GM12878 (cell line): ENCODE results near the gene BBLN. TPM values are rescaled to one million over a fixed set of nuclear protein-coding genes. Genes with fewer than 3 reads are reported as not detected.

Source experiments
- BACH1 ChIP-seq: fragments of 450-650 bp; IDR thresholded peaks from 2 replicates; pipeline ENCODE4 v1.6.1; 2017; ENCODE audit warnings: mild to moderate bottlenecking, borderline replicate concordance
- BMI1 ChIP-seq: fragments of 450-650 bp; IDR thresholded peaks from 2 replicates; pipeline ENCODE4 v1.6.1; 2016; ENCODE audit warnings: mild to moderate bottlenecking, moderate library complexity, borderline replicate concordance
- CBX5 ChIP-seq: sonication (generic); IDR thresholded peaks from 2 replicates; pipeline ENCODE4 v1.6.1; 2016; ENCODE audit warnings: low read depth, moderate library complexity, mild to moderate bottlenecking, inconsistent platforms
- CHD4 ChIP-seq: fragments of 200-600 bp; sonication (generic); IDR thresholded peaks from 2 replicates; pipeline ENCODE4 v1.6.1; 2016; ENCODE audit warnings: mild to moderate bottlenecking
- KLF5 ChIP-seq: fragments of 450-650 bp; IDR thresholded peaks from 2 replicates; pipeline ENCODE4 v1.6.1; 2014; ENCODE audit warnings: mild to moderate bottlenecking; ENCODE audit not compliant: partially characterized antibody
- MLLT1 ChIP-seq: fragments of 450-650 bp; IDR thresholded peaks from 2 replicates; pipeline ENCODE4 v1.6.1; 2016; ENCODE audit warnings: mild to moderate bottlenecking
- MTA3 ChIP-seq: IDR thresholded peaks from 2 replicates; pipeline ENCODE4 v1.6.1; 2012; ENCODE audit warnings: low read length, inconsistent platforms, borderline replicate concordance
- NR2C1 ChIP-seq: fragments of 450-650 bp; IDR thresholded peaks from 2 replicates; pipeline ENCODE4 v1.6.1; 2017; ENCODE audit warnings: antibody characterized with exemption, mild to moderate bottlenecking, moderate library complexity
- PBX3 ChIP-seq: IDR thresholded peaks from 2 replicates; pipeline ENCODE4 v1.6.1; 2011; ENCODE audit warnings: mild to moderate bottlenecking, low read depth, low read length, moderate library complexity; ENCODE audit not compliant: insufficient replicate concordance
- PML ChIP-seq: IDR thresholded peaks from 2 replicates; pipeline ENCODE4 v1.6.1; 2012; ENCODE audit warnings: low read length, inconsistent platforms
- RFX5 ChIP-seq: IDR thresholded peaks from 2 replicates; pipeline ENCODE4 v1.6.1; 2011; ENCODE audit warnings: low read depth, low read length, improper control_type of control experiment
- STAT3 ChIP-seq: IDR thresholded peaks from 2 replicates; pipeline ENCODE4 v1.6.1; 2011; ENCODE audit warnings: low read depth, low read length, improper control_type of control experiment
- ZBTB4 ChIP-seq: fragments of 450-650 bp; formaldehyde crosslinking; IDR thresholded peaks from 2 replicates; pipeline ENCODE4 v1.4.0; 2022; ENCODE audit warnings: mild to moderate bottlenecking, moderate library complexity
- polyA plus RNA-seq, 11 experiments: library from polyadenylated mRNA; depleted of rRNA in 4 of 11; unstranded in 6 of 11; stranded (reverse) in 5 of 11; fragments of >200 nt; fragmentation: Nextera tagmentation in 4 of 11; fragmentation: Illumina TruSeq in 1 of 11; extraction: Ambion mirVana in 4 of 11; extraction: Trizol in 1 of 11; gene quantifications; 1 replicate in 1 of 11; 2 replicates in 10 of 11; pipeline versions ENCODE4 v1.2.1 to v1.2.3, GENCODE V29; 2011 to 2016; ENCODE audit warnings: inconsistent platforms in 2 of 11, missing spikeins in 2 of 11, low read depth in 1 of 11
- total RNA-seq, 4 experiments: library from RNA; depleted of rRNA in 3 of 4; stranded (reverse); fragments of >200 nt in 3 of 4; fragmentation: Illumina TruSeq in 1 of 4; extraction: Trizol in 1 of 4; gene quantifications; 2 replicates each; pipeline versions ENCODE4 v1.2.1 to v1.2.3, GENCODE V29; 2013 to 2021
- TF ChIP-seq, protein P1 (sequence below): fragments of 450-650 bp; IDR thresholded peaks from 2 replicates; pipeline ENCODE4 v1.6.1; 2014; ENCODE audit warnings: mild to moderate bottlenecking
- TF ChIP-seq, protein P2 (sequence below): fragments of 450-650 bp; IDR thresholded peaks from 2 replicates; pipeline ENCODE4 v1.6.1; 2018; ENCODE audit warnings: mild to moderate bottlenecking, low read depth, moderate library complexity; ENCODE audit not compliant: partially characterized antibody
- TF ChIP-seq, protein P3 (sequence below): IDR thresholded peaks from 2 replicates; pipeline ENCODE4 v1.6.1; 2012; ENCODE audit warnings: low read depth, low read length, improper control_type of control experiment

BBLN gene
- total and polyA plus RNA-seq, 10 of the 15 experiments (the other 5 are each of a cell fraction or from before 2014, with no cell fraction given), result 3.8 to 194 (median 66.2) TPM

GRCh38 chr9:128115187-128116103, 44.6 kb upstream of the BBLN start (continued):
- TF ChIP-seq RFX5, result no peak
- TF ChIP-seq, protein P1, sequence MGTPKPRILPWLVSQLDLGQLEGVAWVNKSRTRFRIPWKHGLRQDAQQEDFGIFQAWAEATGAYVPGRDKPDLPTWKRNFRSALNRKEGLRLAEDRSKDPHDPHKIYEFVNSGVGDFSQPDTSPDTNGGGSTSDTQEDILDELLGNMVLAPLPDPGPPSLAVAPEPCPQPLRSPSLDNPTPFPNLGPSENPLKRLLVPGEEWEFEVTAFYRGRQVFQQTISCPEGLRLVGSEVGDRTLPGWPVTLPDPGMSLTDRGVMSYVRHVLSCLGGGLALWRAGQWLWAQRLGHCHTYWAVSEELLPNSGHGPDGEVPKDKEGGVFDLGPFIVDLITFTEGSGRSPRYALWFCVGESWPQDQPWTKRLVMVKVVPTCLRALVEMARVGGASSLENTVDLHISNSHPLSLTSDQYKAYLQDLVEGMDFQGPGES, result no peak
- no peak for TF ChIP-seq MTA3
- TF ChIP-seq BACH1, result no peak
- TF ChIP-seq KLF5, result no peak
- no peak for TF ChIP-seq ZBTB4 (CRISPR knock-in tag)
- TF ChIP-seq CBX5, result no peak
- no peak for TF ChIP-seq PML
- no peak for TF ChIP-seq NR2C1
- TF ChIP-seq MLLT1, result no peak
- TF ChIP-seq STAT3, result no peak
- no peak for TF ChIP-seq BMI1
- TF ChIP-seq CHD4, result no peak
- TF ChIP-seq, protein P2, sequence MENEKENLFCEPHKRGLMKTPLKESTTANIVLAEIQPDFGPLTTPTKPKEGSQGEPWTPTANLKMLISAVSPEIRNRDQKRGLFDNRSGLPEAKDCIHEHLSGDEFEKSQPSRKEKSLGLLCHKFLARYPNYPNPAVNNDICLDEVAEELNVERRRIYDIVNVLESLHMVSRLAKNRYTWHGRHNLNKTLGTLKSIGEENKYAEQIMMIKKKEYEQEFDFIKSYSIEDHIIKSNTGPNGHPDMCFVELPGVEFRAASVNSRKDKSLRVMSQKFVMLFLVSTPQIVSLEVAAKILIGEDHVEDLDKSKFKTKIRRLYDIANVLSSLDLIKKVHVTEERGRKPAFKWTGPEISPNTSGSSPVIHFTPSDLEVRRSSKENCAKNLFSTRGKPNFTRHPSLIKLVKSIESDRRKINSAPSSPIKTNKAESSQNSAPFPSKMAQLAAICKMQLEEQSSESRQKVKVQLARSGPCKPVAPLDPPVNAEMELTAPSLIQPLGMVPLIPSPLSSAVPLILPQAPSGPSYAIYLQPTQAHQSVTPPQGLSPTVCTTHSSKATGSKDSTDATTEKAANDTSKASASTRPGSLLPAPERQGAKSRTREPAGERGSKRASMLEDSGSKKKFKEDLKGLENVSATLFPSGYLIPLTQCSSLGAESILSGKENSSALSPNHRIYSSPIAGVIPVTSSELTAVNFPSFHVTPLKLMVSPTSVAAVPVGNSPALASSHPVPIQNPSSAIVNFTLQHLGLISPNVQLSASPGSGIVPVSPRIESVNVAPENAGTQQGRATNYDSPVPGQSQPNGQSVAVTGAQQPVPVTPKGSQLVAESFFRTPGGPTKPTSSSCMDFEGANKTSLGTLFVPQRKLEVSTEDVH, result no peak
- TF ChIP-seq, protein P3, sequence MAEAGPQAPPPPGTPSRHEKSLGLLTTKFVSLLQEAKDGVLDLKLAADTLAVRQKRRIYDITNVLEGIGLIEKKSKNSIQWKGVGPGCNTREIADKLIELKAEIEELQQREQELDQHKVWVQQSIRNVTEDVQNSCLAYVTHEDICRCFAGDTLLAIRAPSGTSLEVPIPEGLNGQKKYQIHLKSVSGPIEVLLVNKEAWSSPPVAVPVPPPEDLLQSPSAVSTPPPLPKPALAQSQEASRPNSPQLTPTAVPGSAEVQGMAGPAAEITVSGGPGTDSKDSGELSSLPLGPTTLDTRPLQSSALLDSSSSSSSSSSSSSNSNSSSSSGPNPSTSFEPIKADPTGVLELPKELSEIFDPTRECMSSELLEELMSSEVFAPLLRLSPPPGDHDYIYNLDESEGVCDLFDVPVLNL, result no peak
- no peak for TF ChIP-seq PBX3
